ENCODE data around the gene MEMO1. TPM values are rescaled to one million over a fixed set of nuclear protein-coding genes. Genes with fewer than 3 reads are reported as not detected.

Gene MEMO1
- total RNA-seq, 1 experiment from 2014 or later = 44.4 TPM

GRCh38 chr2:31877008-31877407 lies 133.8 kb downstream of the MEMO1 start:
- H3K27me3 Mint-ChIP-seq (ENCODE audit: low read depth) = no peaks in the 10 kb centered on the region
- H3K4me1 Mint-ChIP-seq = no peaks in the 10 kb centered on the region
- no peaks in the 10 kb centered on the region for H3K36me3 Mint-ChIP-seq
- no peak overlapping the region for H3K27ac Mint-ChIP-seq
- TF ChIP-seq ZBTB43 (CRISPR knock-in tag; IDR thresholded peaks at IDR 0.05) = no peak
- no peak for TF ChIP-seq EMX1 (CRISPR knock-in tag; IDR thresholded peaks at IDR 0.05)
- no peak for TF ChIP-seq ZNF671 (CRISPR knock-in tag; IDR thresholded peaks at IDR 0.05)
- TF ChIP-seq MLX (CRISPR knock-in tag; IDR thresholded peaks at IDR 0.05) = no peak
- no peak for TF ChIP-seq CREB1 (CRISPR knock-in tag; IDR thresholded peaks at IDR 0.05)
- no peak for TF ChIP-seq E2F5 (CRISPR knock-in tag; IDR thresholded peaks at IDR 0.05)
- TF ChIP-seq JAZF1 (CRISPR knock-in tag; IDR thresholded peaks at IDR 0.05) = no peak
- TF ChIP-seq SP1 (CRISPR knock-in tag; conservative IDR thresholded peaks at IDR 0.05) = no peak
- no peak for TF ChIP-seq PREB (CRISPR knock-in tag; IDR thresholded peaks at IDR 0.05; ENCODE audit: borderline replicate concordance)
- TF ChIP-seq ETV6 (CRISPR knock-in tag; IDR thresholded peaks at IDR 0.05) = no peak
- TF ChIP-seq ZNF121 (CRISPR knock-in tag; IDR thresholded peaks at IDR 0.05) = no peak
- TF ChIP-seq MXD4 (CRISPR knock-in tag; IDR thresholded peaks at IDR 0.05; ENCODE audit: borderline replicate concordance) = no peak
- no peak for TF ChIP-seq ZNF425 (CRISPR knock-in tag; conservative IDR thresholded peaks at IDR 0.05)
- TF ChIP-seq JUN (CRISPR knock-in tag; IDR thresholded peaks at IDR 0.05) = no peak
- TF ChIP-seq ZNF512 (CRISPR knock-in tag; IDR thresholded peaks at IDR 0.05; ENCODE audit: borderline replicate concordance) = no peak
- TF ChIP-seq GTF2I (CRISPR knock-in tag; conservative IDR thresholded peaks at IDR 0.05) = no peak
- no peak for ATAC-seq
- DNase-seq (ENCODE audit: low spot score) = no peak
- CTCF ChIA-PET = interaction anchor here (0.9 kb wide), 1 partner anchor 10 kb away, joined by 3 read pairs; no protein-coding TSS in a partner anchor
- H3K4me3 Mint-ChIP-seq = no peak overlapping the region
- no peaks in the 10 kb centered on the region for H3K9me3 Mint-ChIP-seq
- POLR2A ChIA-PET = no interaction called here

GRCh38 chr2:31874071-31874470 lies 136.7 kb downstream of the MEMO1 start:
- Mint-ChIP-seq H3K27me3 (ENCODE audit: low read depth) (no peaks in the 10 kb centered on the region), H3K9me3 (no peaks in the 10 kb centered on the region), H3K4me3 (no peak overlapping the region), H3K36me3 (no peaks in the 10 kb centered on the region), H3K4me1 (no peaks in the 10 kb centered on the region), H3K27ac (no peak overlapping the region)
- DNase-seq (ENCODE audit: low spot score) = no peak
- ChIA-PET POLR2A (no interaction called here), CTCF (no interaction called here)
- no peak for TF ChIP-seq ATF6 (CRISPR knock-in tag; IDR thresholded peaks at IDR 0.05)
- no peak for ATAC-seq

Data from WTC11 (cell line).